ENCODE measurements around the gene DDX52. TPM values are rescaled to one million over a fixed set of nuclear protein-coding genes. Genes with fewer than 3 reads are reported as not detected.

DDX52 gene
- total and polyA plus RNA-seq, 2 of the 8 experiments (the other 6 are each of a cell fraction or from before 2014, with no cell fraction given): 10.0 to 45.9 TPM

DNA sequence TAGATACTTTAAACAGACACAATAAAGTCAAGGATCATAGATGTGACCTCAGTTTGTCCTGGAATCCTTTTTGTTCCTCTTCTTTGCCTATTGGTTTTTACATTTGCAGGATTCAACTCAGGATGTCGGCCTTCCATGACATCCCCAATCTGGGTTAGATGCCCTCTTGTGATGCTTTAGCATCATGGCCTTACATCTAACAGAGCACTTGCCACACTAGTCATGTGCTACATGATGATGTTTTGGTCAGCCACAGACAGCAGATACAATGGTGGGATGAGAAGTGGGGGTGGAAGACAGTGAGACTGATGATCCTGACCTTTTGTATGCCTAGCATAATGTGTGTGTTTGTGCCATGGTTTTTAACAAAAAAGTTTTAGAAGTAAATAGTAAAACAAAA, 32.3 kb downstream of the DDX52 start:
- Histone ChIP-seq H3K14ac (ENCODE audit: insufficient read length) (no peak overlapping the region), H4K91ac (replicated peaks; ENCODE audit: insufficient read length, low read length) (no peak overlapping the region), H4K8ac (ENCODE audit: extremely low read depth, insufficient read depth, low read length) (no peak overlapping the region), H4K5ac (ENCODE audit: insufficient read length, low read depth, low read length) (no peak overlapping the region), H3K27me3 (replicated peaks in 1 of 4; ENCODE audit: control insufficient read depth in 3 of 4, extremely low read depth in 1 of 4, insufficient read depth in 3 of 4, low read length in 3 of 4) (no peaks in the 10 kb centered on the region), H2BK12ac (ENCODE audit: low read depth, low read length) (no peak overlapping the region), H2AK5ac (ENCODE audit: low read depth, low read length) (no peak overlapping the region), H3K4me2 (ENCODE audit: insufficient read depth in 1 of 2, low read depth in 2 of 2, low read length in 2 of 2) (no peak overlapping the region), H4K20me1 (replicated peaks in 1 of 2; ENCODE audit: control insufficient read depth in 1 of 2, insufficient read depth in 2 of 2, low read length in 2 of 2) (no peaks in the 10 kb centered on the region), H3K4me1 (replicated peaks in 1 of 4; ENCODE audit: control insufficient read depth in 3 of 4, insufficient read depth in 4 of 4, low read length in 3 of 4) (peaks cover 0 to 3% (median 0%) of the 10 kb centered on the region in 4 experiments; a peak in 1 of 7 replicates), H3K36me3 (ENCODE audit: control insufficient read depth in 2 of 4, insufficient read depth in 4 of 4, low read length in 3 of 4) (peaks cover 2 to 30% (median 9%) of the 10 kb centered on the region in 4 experiments; a peak in 6 of 8 replicates), H3K56ac (replicated peaks; ENCODE audit: insufficient read length, low read depth, low read length) (no peak overlapping the region), H2BK20ac (ENCODE audit: low read length) (no peak overlapping the region), H2BK5ac (ENCODE audit: low read depth, low read length) (no peak overlapping the region), H3K79me2 (ENCODE audit: control insufficient read depth in 1 of 2, insufficient read depth in 2 of 2, low read length in 2 of 2) (peaks cover under 1 to 12% of the 10 kb centered on the region in 2 experiments; a peak in 2 of 4 replicates), H3K4me3 (ENCODE audit: extremely low read depth in 1 of 4, insufficient read depth in 2 of 4, low read depth in 3 of 4, low read length in 4 of 4) (no peak overlapping the region), H3K9me3 (ENCODE audit: insufficient read depth in 2 of 2, low read depth in 1 of 2, low read length in 1 of 2) (no peaks in the 10 kb centered on the region), H3K23ac (ENCODE audit: insufficient read length) (no peak overlapping the region), H3K9ac (replicated peaks in 1 of 4; ENCODE audit: extremely low read depth in 1 of 4, low read depth in 3 of 4, low read length in 3 of 4) (no peak overlapping the region), H3K79me1 (ENCODE audit: low read depth, low read length) (no peaks in the 10 kb centered on the region), H3K27ac (ENCODE audit: low read depth, low read length) (no peak overlapping the region), H3K23me2 (ENCODE audit: low read depth, low read length) (no peaks in the 10 kb centered on the region), H2BK15ac (ENCODE audit: low read length) (no peak overlapping the region), H3K4ac (replicated peaks; ENCODE audit: insufficient read length, low read depth, low read length) (no peak overlapping the region), H2BK120ac (replicated peaks; ENCODE audit: low read depth, low read length) (no peak overlapping the region), H2AFZ (ENCODE audit: low read length) (no peak overlapping the region), H3K18ac (ENCODE audit: extremely low read depth, low read length) (no peak overlapping the region)
- DNase-seq (ENCODE audit: low read depth in 1 of 2, low spot score in 2 of 2) (no peak), FAIRE-seq (no peak)
- CTCF ChIA-PET (ENCODE audit: partially characterized antibody): interaction anchor here (0.7 to 3.2 kb wide), 6 partner anchors 9 to 181 kb away, joined by 3 to 9 read pairs (median 5); no protein-coding TSS in a partner anchor
- 67% methylated on average over 1 of the region's 1 CpG; no CpG with 5 or more reads in 1 of the 2 experiments for WGBS, 2 experiments (ENCODE audit: extremely low coverage in 1 of 2, insufficient coverage in 1 of 2, insufficient read length in 1 of 2, insufficient replicate concordance in 2 of 2, low coverage in 1 of 2, low lambda C conversion rate in 2 of 2, missing lambda C conversion rate in 1 of 2)
- POLR2A ChIA-PET (ENCODE audit: partially characterized antibody): interaction anchor here (1.0 to 2.5 kb wide), 2 partner anchors 12 to 88 kb away, joined by 3 to 6 read pairs; no protein-coding TSS in a partner anchor
- TF ChIP-seq, protein P1, sequence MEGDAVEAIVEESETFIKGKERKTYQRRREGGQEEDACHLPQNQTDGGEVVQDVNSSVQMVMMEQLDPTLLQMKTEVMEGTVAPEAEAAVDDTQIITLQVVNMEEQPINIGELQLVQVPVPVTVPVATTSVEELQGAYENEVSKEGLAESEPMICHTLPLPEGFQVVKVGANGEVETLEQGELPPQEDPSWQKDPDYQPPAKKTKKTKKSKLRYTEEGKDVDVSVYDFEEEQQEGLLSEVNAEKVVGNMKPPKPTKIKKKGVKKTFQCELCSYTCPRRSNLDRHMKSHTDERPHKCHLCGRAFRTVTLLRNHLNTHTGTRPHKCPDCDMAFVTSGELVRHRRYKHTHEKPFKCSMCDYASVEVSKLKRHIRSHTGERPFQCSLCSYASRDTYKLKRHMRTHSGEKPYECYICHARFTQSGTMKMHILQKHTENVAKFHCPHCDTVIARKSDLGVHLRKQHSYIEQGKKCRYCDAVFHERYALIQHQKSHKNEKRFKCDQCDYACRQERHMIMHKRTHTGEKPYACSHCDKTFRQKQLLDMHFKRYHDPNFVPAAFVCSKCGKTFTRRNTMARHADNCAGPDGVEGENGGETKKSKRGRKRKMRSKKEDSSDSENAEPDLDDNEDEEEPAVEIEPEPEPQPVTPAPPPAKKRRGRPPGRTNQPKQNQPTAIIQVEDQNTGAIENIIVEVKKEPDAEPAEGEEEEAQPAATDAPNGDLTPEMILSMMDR (IDR thresholded peaks at IDR 0.05; ENCODE audit: control extremely low read depth in 1 of 3, insufficient read depth in 1 of 3, low read depth in 1 of 3, low read length in 3 of 3): peak in 1 of 3 experiments; percentile 6; a peak in 1 of 4 replicates
- TF ChIP-seq POU5F1 (IDR thresholded peaks at IDR 0.05; ENCODE audit: low read depth, low read length) (no peak), MAFK (IDR thresholded peaks at IDR 0.05; ENCODE audit: low read depth, low read length) (no peak), SIN3A (conservative IDR thresholded peaks at IDR 0.05 in 1 of 2, IDR thresholded peaks at IDR 0.05 in 1 of 2; ENCODE audit: low read depth in 1 of 2, low read length in 2 of 2) (no peak), SIX5 (IDR thresholded peaks at IDR 0.05; ENCODE audit: low read depth, low read length) (no peak), SP2 (IDR thresholded peaks at IDR 0.05; ENCODE audit: low read length) (no peak), KDM4A (IDR thresholded peaks at IDR 0.05; ENCODE audit: low read depth, low read length, severe bottlenecking) (no peak)

All from H1 (cell line).